T-helper 17 cell (primary cell): ENCODE data around the gene SERPINA6. TPM values are rescaled to one million over a fixed set of nuclear protein-coding genes. Genes with fewer than 3 reads are reported as not detected.
"Not testable (repeated sequence)": the region's sequence is repeated elsewhere in the genome, so short reads cannot be mapped to it uniquely, and the experiment has no call there.

ENCODE experiments used
- ATAC-seq: fragments of 150-1000 bp; cut with Tn5 transposase; 2 replicates; pipeline ENCODE4 v1.10.0; 2021; ENCODE audit warnings: mild to moderate bottlenecking, moderate library complexity
- DNase-seq, 3 donors: peaks; one replicate each; pipeline versions ENCODE4 v3.0.0 to v3.0.0-alpha.2; 2020 to 2021
- H3K9me3 ChIP-seq: one replicate; pipeline ENCODE4 v1.7.0; 2013; ENCODE audit warnings: low read length, mild to moderate bottlenecking; ENCODE audit not compliant: control insufficient read depth, poor library complexity, severe bottlenecking
- H3K27ac Mint-ChIP-seq: one replicate; pipeline ENCODE4 v1.8.0; 2022; ENCODE audit warnings: mild to moderate bottlenecking, moderate library complexity, mixed read lengths
- H3K27me3 Mint-ChIP-seq: one replicate; pipeline ENCODE4 v1.8.0; 2022; ENCODE audit warnings: mixed read lengths
- H3K36me3 Mint-ChIP-seq: one replicate; pipeline ENCODE4 v1.8.0; 2022; ENCODE audit warnings: low read depth, mixed read lengths
- H3K4me1 Mint-ChIP-seq: one replicate; pipeline ENCODE4 v1.8.0; 2022; ENCODE audit warnings: mild to moderate bottlenecking, mixed read lengths
- H3K4me3 Mint-ChIP-seq: one replicate; pipeline ENCODE4 v1.8.0; 2022; ENCODE audit warnings: mild to moderate bottlenecking, moderate library complexity, mixed read lengths
- total RNA-seq, 4 donors: library from RNA in 2 of 4; stranded (reverse) in 2 of 4; gene quantifications; one replicate each; pipeline ENCODE4 v1.2.3 and lab custom pipeline; 2022 to 2026

The SERPINA6 gene
- total RNA-seq, 2 donors from 2014 or later, result not detected

DNA sequence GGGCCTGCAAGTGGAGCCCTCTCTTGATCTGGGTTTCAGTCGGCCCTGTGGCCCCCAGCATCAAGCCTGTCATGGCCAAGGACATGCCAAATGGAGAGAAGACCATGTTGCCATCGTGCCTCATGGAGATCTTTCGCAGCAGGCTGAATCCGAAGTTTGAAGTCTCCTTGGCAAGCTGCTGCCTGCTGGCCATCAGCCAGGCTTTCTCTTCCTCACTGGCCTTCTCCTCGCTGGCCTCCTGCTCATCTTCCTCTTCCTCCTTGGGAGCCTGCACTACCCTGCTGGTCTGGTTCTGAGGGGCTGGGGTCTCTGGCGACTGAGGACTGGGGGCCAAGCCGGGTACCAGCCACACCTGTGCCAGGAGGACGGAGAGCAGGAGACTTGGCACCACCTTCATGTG is 32.9 kb downstream of the SERPINA6 start:
- Mint-ChIP-seq H3K4me3 (no peak overlapping the region), H3K27ac (no peak overlapping the region), H3K27me3 (peaks cover 16% of the 10 kb centered on the region), H3K4me1 (peaks cover 2% of the 10 kb centered on the region), H3K36me3 (no peaks in the 10 kb centered on the region)
- no peaks in the 10 kb centered on the region for H3K9me3 ChIP-seq
- no peak for DNase-seq
- ATAC-seq, result no peak

DNA sequence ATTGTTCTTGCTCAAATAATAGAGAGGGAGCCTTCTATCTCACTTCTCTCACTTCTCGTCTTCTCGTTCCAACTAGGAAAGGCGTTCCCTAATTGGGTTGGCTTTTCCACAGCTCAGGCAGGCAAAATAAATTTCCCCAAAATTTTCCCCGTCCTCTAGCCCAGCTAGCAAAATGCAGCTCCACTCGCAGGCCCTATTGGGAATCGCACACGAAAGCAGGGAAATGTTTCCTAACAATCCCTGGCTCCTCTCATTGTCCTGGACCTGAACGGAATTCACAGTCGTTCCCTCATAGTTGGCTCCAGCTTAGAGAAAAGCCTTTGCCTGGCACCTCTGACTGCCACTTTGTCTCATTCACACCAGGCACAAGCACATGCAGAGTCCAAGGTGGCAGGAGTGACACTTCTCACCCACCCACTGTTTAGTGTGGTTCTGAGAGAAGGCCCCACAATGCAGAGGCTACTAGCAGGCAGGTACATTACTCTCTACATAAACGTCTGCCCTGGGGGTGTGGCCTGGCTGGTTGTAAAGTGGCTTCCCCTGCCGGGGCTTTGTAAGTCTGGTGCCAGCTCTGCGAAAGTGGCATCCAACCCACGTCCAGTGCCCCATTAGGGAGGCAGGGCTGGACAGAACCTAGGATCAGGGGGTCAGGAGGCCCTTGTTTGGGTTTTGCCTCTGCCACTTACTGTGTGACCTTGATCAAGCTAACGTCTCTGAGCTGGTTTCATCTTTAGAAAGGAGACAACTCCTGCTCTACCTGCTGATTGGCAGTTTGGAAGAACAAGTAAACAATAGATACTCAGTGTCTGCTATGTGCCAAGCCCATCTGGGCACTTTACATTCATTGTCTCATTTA is 34.3 kb downstream of the SERPINA6 start:
- Mint-ChIP-seq H3K4me3 (no peak overlapping the region), H3K27ac (no peak overlapping the region), H3K4me1 (peaks cover 2% of the 10 kb centered on the region), H3K27me3 (peaks cover 6% of the 10 kb centered on the region), H3K36me3 (no peaks in the 10 kb centered on the region)
- DNase-seq (no peak), ATAC-seq (no peak)
- H3K9me3 ChIP-seq, result no peaks in the 10 kb centered on the region

GRCh38 chr14:94285158-94285557 is 38.0 kb downstream of the SERPINA6 start:
- Mint-ChIP-seq H3K36me3 (no peaks in the 10 kb centered on the region), H3K4me3 (no peak overlapping the region), H3K27ac (no peak overlapping the region), H3K27me3 (no peaks in the 10 kb centered on the region), H3K4me1 (peaks cover 2% of the 10 kb centered on the region)
- ATAC-seq, result no peak
- no peaks in the 10 kb centered on the region for H3K9me3 ChIP-seq
- DNase-seq, result no peak

DNA sequence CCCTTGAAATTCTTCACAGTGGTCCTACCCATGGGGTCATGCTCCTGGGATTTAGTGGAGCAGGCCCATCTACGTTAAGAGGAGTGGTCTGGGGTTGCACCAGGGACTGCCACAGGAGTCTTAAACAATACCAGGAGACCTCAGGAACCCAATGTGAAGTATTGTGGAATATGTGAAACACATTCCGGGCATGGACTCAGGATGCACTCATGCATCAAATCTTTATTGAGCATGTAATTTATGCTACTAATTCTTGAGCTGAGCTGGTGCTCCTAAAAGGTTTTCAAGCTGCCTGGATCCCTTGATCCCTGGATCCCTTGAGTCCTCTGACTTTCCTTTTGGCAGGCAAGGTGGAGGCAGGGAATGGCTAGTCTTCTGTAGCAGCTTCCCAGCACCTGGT is 38.9 kb downstream of the SERPINA6 start:
- Mint-ChIP-seq H3K36me3 (no peaks in the 10 kb centered on the region), H3K27ac (no peak overlapping the region), H3K27me3 (no peaks in the 10 kb centered on the region), H3K4me3 (no peak overlapping the region), H3K4me1 (no peaks in the 10 kb centered on the region)
- ATAC-seq, result no peak
- no peaks in the 10 kb centered on the region for H3K9me3 ChIP-seq
- no peak for DNase-seq

GRCh38 chr14:94282991-94283723 is 40.0 kb downstream of the SERPINA6 start:
- Mint-ChIP-seq H3K36me3 (no peaks in the 10 kb centered on the region), H3K4me1 (no peaks in the 10 kb centered on the region), H3K27ac (no peak overlapping the region), H3K27me3 (no peaks in the 10 kb centered on the region), H3K4me3 (no peak overlapping the region)
- DNase-seq (no peak), ATAC-seq (no peak)
- no peaks in the 10 kb centered on the region for H3K9me3 ChIP-seq

GRCh38 chr14:94278731-94279130 is 44.4 kb downstream of the SERPINA6 start:
- no peak overlapping the region for H3K4me3 Mint-ChIP-seq
- no peaks in the 10 kb centered on the region for H3K36me3 Mint-ChIP-seq
- no peak overlapping the region for H3K27ac Mint-ChIP-seq
- H3K4me1 Mint-ChIP-seq, result no peaks in the 10 kb centered on the region
- ATAC-seq (no peak), DNase-seq (no peak)
- H3K27me3 Mint-ChIP-seq, result no peaks in the 10 kb centered on the region
- H3K9me3 ChIP-seq, result no peaks in the 10 kb centered on the region

- H3K9me3 ChIP-seq, H3K4me3 Mint-ChIP-seq, ATAC-seq, H3K27me3 Mint-ChIP-seq, H3K4me1 Mint-ChIP-seq, H3K36me3 Mint-ChIP-seq, H3K27ac Mint-ChIP-seq, DNase-seq: not testable (repeated sequence)
Observed at GRCh38 chr14:94276898-94277561, 46.1 kb downstream of the SERPINA6 start.

GRCh38 chr14:94269156-94269555 is 54.0 kb downstream of the SERPINA6 start:
- Mint-ChIP-seq H3K27me3 (peaks cover 5% of the 10 kb centered on the region), H3K27ac (no peak overlapping the region), H3K36me3 (peaks cover 3% of the 10 kb centered on the region), H3K4me3 (no peak overlapping the region), H3K4me1 (no peaks in the 10 kb centered on the region)
- DNase-seq, result no peak
- H3K9me3 ChIP-seq, result no peaks in the 10 kb centered on the region
- ATAC-seq, result no peak

GRCh38 chr14:94268582-94268981 is 54.6 kb downstream of the SERPINA6 start:
- H3K36me3 Mint-ChIP-seq, H3K9me3 ChIP-seq, H3K27ac Mint-ChIP-seq, H3K27me3 Mint-ChIP-seq, ATAC-seq, H3K4me1 Mint-ChIP-seq, DNase-seq: not testable (repeated sequence)
- peak overlapping the region; percentile 0 for H3K4me3 Mint-ChIP-seq

GRCh38 chr14:94267352-94267751 is 55.8 kb downstream of the SERPINA6 start:
- no peaks in the 10 kb centered on the region for H3K4me1 Mint-ChIP-seq
- H3K27ac Mint-ChIP-seq, result no peak overlapping the region
- no peak for DNase-seq
- H3K9me3 ChIP-seq, result no peaks in the 10 kb centered on the region
- peaks cover 5% of the 10 kb centered on the region for H3K27me3 Mint-ChIP-seq
- ATAC-seq, result no peak
- H3K4me3 Mint-ChIP-seq, result no peak overlapping the region
- peaks cover 3% of the 10 kb centered on the region for H3K36me3 Mint-ChIP-seq

GRCh38 chr14:94264195-94264594 is 58.9 kb downstream of the SERPINA6 start:
- H3K27me3 Mint-ChIP-seq, H3K27ac Mint-ChIP-seq, H3K4me3 Mint-ChIP-seq, H3K9me3 ChIP-seq, H3K36me3 Mint-ChIP-seq, DNase-seq, H3K4me1 Mint-ChIP-seq, ATAC-seq: not testable (repeated sequence)
